ENCODE results near the gene FKBP3. TPM values are rescaled to one million over a fixed set of nuclear protein-coding genes. Genes with fewer than 3 reads are reported as not detected.

The FKBP3 gene
- total RNA-seq, 1 experiment from 2014 or later, result 118 TPM

DNA sequence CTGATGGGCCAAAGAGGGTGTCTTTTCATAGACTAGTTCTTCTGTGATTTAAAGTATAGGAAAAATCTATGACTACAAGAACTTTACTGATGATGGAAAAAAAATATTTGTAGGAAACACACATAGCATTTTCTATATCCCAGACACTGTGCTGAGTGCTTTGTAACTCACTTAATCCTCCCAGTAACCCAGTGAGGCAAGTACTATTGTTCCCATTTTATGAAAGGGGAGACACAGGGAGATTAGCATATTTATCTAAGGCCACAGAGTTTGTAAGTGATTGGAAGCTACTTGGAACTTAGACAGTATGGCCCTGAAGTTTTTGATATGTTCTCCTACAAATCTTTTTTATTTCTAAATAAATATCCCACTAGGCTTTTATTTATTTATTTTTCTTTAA, 30.5 kb downstream of the FKBP3 start (continued):
- TF ChIP-seq ARID4B (CRISPR knock-in tag; IDR thresholded peaks at IDR 0.05; ENCODE audit: borderline replicate concordance) (no peak), JAZF1 (CRISPR knock-in tag; IDR thresholded peaks at IDR 0.05) (no peak)
- TF ChIP-seq, protein P1, sequence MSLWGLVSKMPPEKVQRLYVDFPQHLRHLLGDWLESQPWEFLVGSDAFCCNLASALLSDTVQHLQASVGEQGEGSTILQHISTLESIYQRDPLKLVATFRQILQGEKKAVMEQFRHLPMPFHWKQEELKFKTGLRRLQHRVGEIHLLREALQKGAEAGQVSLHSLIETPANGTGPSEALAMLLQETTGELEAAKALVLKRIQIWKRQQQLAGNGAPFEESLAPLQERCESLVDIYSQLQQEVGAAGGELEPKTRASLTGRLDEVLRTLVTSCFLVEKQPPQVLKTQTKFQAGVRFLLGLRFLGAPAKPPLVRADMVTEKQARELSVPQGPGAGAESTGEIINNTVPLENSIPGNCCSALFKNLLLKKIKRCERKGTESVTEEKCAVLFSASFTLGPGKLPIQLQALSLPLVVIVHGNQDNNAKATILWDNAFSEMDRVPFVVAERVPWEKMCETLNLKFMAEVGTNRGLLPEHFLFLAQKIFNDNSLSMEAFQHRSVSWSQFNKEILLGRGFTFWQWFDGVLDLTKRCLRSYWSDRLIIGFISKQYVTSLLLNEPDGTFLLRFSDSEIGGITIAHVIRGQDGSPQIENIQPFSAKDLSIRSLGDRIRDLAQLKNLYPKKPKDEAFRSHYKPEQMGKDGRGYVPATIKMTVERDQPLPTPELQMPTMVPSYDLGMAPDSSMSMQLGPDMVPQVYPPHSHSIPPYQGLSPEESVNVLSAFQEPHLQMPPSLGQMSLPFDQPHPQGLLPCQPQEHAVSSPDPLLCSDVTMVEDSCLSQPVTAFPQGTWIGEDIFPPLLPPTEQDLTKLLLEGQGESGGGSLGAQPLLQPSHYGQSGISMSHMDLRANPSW (CRISPR knock-in tag; conservative IDR thresholded peaks at IDR 0.05; ENCODE audit: low read depth), result no peak

- no peak overlapping the region for H3K4me3 Mint-ChIP-seq
- H3K36me3 Mint-ChIP-seq, result peaks cover 49% of the 10 kb centered on the region
- H3K9me3 Mint-ChIP-seq, result no peaks in the 10 kb centered on the region
- ATAC-seq (no peak), DNase-seq (ENCODE audit: low spot score) (no peak)
- TF ChIP-seq GTF2I (CRISPR knock-in tag; conservative IDR thresholded peaks at IDR 0.05) (no peak), IRF1 (CRISPR knock-in tag; IDR thresholded peaks at IDR 0.05) (no peak), FOXP1 (CRISPR knock-in tag; IDR thresholded peaks at IDR 0.05; ENCODE audit: borderline replicate concordance) (no peak), PRRX2 (CRISPR knock-in tag; IDR thresholded peaks at IDR 0.05) (no peak), NFE2L1 (CRISPR knock-in tag; IDR thresholded peaks at IDR 0.05) (no peak), ZSCAN18 (CRISPR knock-in tag; IDR thresholded peaks at IDR 0.05) (no peak), CBFB (CRISPR knock-in tag; IDR thresholded peaks at IDR 0.05; ENCODE audit: low read depth) (no peak), TP53 (CRISPR knock-in tag; IDR thresholded peaks at IDR 0.05) (no peak), OVOL2 (CRISPR knock-in tag; IDR thresholded peaks at IDR 0.05; ENCODE audit: borderline replicate concordance) (no peak), NR3C1 (CRISPR knock-in tag; conservative IDR thresholded peaks at IDR 0.05; ENCODE audit: low read depth) (no peak), IRF2 (CRISPR knock-in tag; IDR thresholded peaks at IDR 0.05; ENCODE audit: borderline replicate concordance, low read depth) (no peak), SP1 (CRISPR knock-in tag; conservative IDR thresholded peaks at IDR 0.05) (no peak), MXD4 (CRISPR knock-in tag; IDR thresholded peaks at IDR 0.05; ENCODE audit: borderline replicate concordance) (no peak), FOXP4 (CRISPR knock-in tag; IDR thresholded peaks at IDR 0.05) (no peak)
- TF ChIP-seq, protein P2, sequence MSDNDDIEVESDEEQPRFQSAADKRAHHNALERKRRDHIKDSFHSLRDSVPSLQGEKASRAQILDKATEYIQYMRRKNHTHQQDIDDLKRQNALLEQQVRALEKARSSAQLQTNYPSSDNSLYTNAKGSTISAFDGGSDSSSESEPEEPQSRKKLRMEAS (CRISPR knock-in tag; IDR thresholded peaks at IDR 0.05), result no peak
- TF ChIP-seq, protein P3, sequence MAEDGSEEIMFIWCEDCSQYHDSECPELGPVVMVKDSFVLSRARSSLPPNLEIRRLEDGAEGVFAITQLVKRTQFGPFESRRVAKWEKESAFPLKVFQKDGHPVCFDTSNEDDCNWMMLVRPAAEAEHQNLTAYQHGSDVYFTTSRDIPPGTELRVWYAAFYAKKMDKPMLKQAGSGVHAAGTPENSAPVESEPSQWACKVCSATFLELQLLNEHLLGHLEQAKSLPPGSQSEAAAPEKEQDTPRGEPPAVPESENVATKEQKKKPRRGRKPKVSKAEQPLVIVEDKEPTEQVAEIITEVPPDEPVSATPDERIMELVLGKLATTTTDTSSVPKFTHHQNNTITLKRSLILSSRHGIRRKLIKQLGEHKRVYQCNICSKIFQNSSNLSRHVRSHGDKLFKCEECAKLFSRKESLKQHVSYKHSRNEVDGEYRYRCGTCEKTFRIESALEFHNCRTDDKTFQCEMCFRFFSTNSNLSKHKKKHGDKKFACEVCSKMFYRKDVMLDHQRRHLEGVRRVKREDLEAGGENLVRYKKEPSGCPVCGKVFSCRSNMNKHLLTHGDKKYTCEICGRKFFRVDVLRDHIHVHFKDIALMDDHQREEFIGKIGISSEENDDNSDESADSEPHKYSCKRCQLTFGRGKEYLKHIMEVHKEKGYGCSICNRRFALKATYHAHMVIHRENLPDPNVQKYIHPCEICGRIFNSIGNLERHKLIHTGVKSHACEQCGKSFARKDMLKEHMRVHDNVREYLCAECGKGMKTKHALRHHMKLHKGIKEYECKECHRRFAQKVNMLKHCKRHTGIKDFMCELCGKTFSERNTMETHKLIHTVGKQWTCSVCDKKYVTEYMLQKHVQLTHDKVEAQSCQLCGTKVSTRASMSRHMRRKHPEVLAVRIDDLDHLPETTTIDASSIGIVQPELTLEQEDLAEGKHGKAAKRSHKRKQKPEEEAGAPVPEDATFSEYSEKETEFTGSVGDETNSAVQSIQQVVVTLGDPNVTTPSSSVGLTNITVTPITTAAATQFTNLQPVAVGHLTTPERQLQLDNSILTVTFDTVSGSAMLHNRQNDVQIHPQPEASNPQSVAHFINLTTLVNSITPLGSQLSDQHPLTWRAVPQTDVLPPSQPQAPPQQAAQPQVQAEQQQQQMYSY (CRISPR knock-in tag; IDR thresholded peaks at IDR 0.05), result no peak
- TF ChIP-seq, protein P4, sequence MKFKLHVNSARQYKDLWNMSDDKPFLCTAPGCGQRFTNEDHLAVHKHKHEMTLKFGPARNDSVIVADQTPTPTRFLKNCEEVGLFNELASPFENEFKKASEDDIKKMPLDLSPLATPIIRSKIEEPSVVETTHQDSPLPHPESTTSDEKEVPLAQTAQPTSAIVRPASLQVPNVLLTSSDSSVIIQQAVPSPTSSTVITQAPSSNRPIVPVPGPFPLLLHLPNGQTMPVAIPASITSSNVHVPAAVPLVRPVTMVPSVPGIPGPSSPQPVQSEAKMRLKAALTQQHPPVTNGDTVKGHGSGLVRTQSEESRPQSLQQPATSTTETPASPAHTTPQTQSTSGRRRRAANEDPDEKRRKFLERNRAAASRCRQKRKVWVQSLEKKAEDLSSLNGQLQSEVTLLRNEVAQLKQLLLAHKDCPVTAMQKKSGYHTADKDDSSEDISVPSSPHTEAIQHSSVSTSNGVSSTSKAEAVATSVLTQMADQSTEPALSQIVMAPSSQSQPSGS (CRISPR knock-in tag; IDR thresholded peaks at IDR 0.05; ENCODE audit: borderline replicate concordance, low read depth), result no peak
- ChIA-PET CTCF (no interaction called here), POLR2A (no interaction called here)
- H3K27me3 Mint-ChIP-seq (ENCODE audit: low read depth), result no peaks in the 10 kb centered on the region
- H3K27ac Mint-ChIP-seq, result no peak overlapping the region
- no peaks in the 10 kb centered on the region for H3K4me1 Mint-ChIP-seq
Observed at GRCh38 chr14:45096218-45096617, 38.1 kb downstream of the FKBP3 start.
